ENCODE measurements around the gene ADISSP. TPM values are rescaled to one million over a fixed set of nuclear protein-coding genes. Genes with fewer than 3 reads are reported as not detected.
A peak's percentile ranks its signal among the peaks of the same experiment; 100 is the strongest.

The ADISSP gene
- total and polyA plus RNA-seq, 2 of the 13 experiments (the other 11 are each of a cell fraction or from before 2014, with no cell fraction given) = 38.3 to 90.6 TPM

DNA sequence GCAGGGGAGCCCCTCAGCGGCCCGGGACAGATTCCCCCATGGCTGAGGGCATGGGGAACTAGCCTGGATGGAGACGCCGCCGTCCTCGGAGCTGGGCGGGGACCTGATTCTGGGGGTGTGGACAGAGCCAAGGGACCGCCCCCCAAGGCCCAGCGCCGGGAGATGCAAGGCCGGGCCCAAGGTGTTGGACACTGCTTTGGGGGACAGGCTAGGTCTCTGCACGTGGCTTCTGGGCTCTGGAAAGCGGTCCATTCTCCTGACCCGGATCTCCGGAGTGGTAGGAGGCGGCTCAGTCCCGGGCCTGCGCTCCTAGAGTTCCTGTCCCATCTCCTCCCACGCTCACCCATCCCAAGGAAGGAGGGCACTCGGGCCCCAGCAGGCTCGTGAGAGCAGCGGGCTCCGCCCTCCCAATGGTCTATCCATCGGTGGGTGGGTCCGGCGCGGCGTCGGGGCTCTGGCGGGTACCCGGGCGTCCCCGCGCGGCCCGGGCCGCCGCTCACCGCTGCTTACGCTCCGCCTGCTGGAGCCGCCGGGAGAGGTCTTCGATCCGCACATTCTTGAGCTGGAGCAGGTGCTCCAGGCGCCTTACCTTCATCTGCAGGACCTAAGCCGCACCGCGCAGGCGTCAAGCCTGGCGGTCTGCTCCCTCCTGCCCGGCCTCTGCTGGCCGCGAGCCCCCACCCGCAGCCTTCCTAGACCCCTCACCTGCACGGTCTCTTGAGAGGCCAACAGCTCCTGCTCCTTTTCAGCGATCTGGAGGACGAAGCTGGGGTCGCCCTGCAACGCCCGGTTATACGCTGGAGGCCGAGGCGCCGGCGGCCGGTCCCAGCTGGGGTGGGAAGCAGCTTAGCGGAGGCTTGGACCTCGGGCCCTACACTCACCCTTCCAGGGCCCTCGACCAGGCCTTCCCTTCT is 10.4 kb upstream of the ADISSP start (continued):
- TF ChIP-seq, protein P1, sequence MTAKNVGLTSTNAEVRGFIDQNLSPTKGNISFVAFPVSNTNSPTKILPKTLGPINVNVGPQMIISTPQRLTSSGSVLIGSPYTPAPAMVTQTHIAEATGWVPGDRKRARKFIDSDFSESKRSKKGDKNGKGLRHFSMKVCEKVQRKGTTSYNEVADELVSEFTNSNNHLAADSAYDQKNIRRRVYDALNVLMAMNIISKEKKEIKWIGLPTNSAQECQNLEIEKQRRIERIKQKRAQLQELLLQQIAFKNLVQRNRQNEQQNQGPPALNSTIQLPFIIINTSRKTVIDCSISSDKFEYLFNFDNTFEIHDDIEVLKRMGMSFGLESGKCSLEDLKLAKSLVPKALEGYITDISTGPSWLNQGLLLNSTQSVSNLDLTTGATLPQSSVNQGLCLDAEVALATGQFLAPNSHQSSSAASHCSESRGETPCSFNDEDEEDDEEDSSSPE (CRISPR knock-in tag; IDR thresholded peaks at IDR 0.05) = no peak
- TF ChIP-seq, protein P2, sequence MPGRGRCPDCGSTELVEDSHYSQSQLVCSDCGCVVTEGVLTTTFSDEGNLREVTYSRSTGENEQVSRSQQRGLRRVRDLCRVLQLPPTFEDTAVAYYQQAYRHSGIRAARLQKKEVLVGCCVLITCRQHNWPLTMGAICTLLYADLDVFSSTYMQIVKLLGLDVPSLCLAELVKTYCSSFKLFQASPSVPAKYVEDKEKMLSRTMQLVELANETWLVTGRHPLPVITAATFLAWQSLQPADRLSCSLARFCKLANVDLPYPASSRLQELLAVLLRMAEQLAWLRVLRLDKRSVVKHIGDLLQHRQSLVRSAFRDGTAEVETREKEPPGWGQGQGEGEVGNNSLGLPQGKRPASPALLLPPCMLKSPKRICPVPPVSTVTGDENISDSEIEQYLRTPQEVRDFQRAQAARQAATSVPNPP (CRISPR knock-in tag; IDR thresholded peaks at IDR 0.05) = no peak
- TF ChIP-seq, protein P3, sequence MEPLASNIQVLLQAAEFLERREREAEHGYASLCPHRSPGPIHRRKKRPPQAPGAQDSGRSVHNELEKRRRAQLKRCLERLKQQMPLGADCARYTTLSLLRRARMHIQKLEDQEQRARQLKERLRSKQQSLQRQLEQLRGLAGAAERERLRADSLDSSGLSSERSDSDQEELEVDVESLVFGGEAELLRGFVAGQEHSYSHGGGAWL (CRISPR knock-in tag; IDR thresholded peaks at IDR 0.05) = no peak
- TF ChIP-seq ZBTB7A (CRISPR knock-in tag; IDR thresholded peaks at IDR 0.05) = peak; percentile 77; the same call in 1 of the 2 replicates
- no peak for TF ChIP-seq SIX4 (CRISPR knock-in tag; IDR thresholded peaks at IDR 0.05)
- no peak for TF ChIP-seq HMGA1 (CRISPR knock-in tag; conservative IDR thresholded peaks at IDR 0.05)
- no peak for TF ChIP-seq MTA1 (CRISPR knock-in tag; IDR thresholded peaks at IDR 0.05; ENCODE audit: borderline replicate concordance)
- no peak for TF ChIP-seq KMT2A (CRISPR knock-in tag; IDR thresholded peaks at IDR 0.05)
- TF ChIP-seq, protein P4, sequence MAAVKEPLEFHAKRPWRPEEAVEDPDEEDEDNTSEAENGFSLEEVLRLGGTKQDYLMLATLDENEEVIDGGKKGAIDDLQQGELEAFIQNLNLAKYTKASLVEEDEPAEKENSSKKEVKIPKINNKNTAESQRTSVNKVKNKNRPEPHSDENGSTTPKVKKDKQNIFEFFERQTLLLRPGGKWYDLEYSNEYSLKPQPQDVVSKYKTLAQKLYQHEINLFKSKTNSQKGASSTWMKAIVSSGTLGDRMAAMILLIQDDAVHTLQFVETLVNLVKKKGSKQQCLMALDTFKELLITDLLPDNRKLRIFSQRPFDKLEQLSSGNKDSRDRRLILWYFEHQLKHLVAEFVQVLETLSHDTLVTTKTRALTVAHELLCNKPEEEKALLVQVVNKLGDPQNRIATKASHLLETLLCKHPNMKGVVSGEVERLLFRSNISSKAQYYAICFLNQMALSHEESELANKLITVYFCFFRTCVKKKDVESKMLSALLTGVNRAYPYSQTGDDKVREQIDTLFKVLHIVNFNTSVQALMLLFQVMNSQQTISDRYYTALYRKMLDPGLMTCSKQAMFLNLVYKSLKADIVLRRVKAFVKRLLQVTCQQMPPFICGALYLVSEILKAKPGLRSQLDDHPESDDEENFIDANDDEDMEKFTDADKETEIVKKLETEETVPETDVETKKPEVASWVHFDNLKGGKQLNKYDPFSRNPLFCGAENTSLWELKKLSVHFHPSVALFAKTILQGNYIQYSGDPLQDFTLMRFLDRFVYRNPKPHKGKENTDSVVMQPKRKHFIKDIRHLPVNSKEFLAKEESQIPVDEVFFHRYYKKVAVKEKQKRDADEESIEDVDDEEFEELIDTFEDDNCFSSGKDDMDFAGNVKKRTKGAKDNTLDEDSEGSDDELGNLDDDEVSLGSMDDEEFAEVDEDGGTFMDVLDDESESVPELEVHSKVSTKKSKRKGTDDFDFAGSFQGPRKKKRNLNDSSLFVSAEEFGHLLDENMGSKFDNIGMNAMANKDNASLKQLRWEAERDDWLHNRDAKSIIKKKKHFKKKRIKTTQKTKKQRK (IDR thresholded peaks at IDR 0.05; ENCODE audit: low read length) = no peak
- TF ChIP-seq NR2C2 (CRISPR knock-in tag; IDR thresholded peaks at IDR 0.05; ENCODE audit: borderline replicate concordance) = no peak
- TF ChIP-seq MAFF (IDR thresholded peaks at IDR 0.05; ENCODE audit: low read depth, low read length) = no peak
- TF ChIP-seq ATRX (CRISPR knock-in tag; IDR thresholded peaks at IDR 0.05; ENCODE audit: borderline replicate concordance) = no peak
- TF ChIP-seq HOXA3 (CRISPR knock-in tag; IDR thresholded peaks at IDR 0.05) = no peak; the same call in 1 of the 2 replicates
- TF ChIP-seq HNRNPLL (IDR thresholded peaks at IDR 0.05; ENCODE audit: low read depth, low read length, poor library complexity, severe bottlenecking) = peak; percentile 92
- no peak for TF ChIP-seq KLF9 (CRISPR knock-in tag; IDR thresholded peaks at IDR 0.05; ENCODE audit: low read depth)
- TF ChIP-seq SSRP1 (CRISPR knock-in tag; IDR thresholded peaks at IDR 0.05) = no peak
- TF ChIP-seq ZNF660 (CRISPR knock-in tag; IDR thresholded peaks at IDR 0.05; ENCODE audit: borderline replicate concordance, low read depth) = no peak
- no peak for TF ChIP-seq EHMT2 (IDR thresholded peaks at IDR 0.05; ENCODE audit: borderline replicate concordance, low read depth, low read length)
- no peak for TF ChIP-seq GABPA (IDR thresholded peaks at IDR 0.05; ENCODE audit: low read depth, low read length)
- TF ChIP-seq GABPA (CRISPR knock-in tag; IDR thresholded peaks at IDR 0.05; ENCODE audit: low read depth) = no peak
- TF ChIP-seq ZNF589 (CRISPR knock-in tag; conservative IDR thresholded peaks at IDR 0.05) = no peak
- TF ChIP-seq, protein P5, sequence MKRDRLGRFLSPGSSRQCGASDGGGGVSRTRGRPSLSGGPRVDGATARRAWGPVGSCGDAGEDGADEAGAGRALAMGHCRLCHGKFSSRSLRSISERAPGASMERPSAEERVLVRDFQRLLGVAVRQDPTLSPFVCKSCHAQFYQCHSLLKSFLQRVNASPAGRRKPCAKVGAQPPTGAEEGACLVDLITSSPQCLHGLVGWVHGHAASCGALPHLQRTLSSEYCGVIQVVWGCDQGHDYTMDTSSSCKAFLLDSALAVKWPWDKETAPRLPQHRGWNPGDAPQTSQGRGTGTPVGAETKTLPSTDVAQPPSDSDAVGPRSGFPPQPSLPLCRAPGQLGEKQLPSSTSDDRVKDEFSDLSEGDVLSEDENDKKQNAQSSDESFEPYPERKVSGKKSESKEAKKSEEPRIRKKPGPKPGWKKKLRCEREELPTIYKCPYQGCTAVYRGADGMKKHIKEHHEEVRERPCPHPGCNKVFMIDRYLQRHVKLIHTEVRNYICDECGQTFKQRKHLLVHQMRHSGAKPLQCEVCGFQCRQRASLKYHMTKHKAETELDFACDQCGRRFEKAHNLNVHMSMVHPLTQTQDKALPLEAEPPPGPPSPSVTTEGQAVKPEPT (CRISPR knock-in tag; IDR thresholded peaks at IDR 0.05; ENCODE audit: low read depth) = no peak

Measured in HepG2 (cell line).